GM18519 (cell line): ENCODE results near the gene RABGEF1.
"Not testable (repeated sequence)": the region's sequence is repeated elsewhere in the genome, so short reads cannot be mapped to it uniquely, and the experiment has no call there.

Source experiments
- ATAC-seq: cut with Tn5 transposase; IDR thresholded peaks from one replicate; pipeline ENCODE4 v1.9.1; 2021; ENCODE audit warnings: mild to moderate bottlenecking, moderate library complexity; ENCODE audit not compliant: unreplicated experiment, low FRiP score

RABGEF1 gene

GRCh38 chr7:66740302-66740979 is at the start of gene RABGEF1:
TSS of gene RABGEF1 (plus strand) at chr7:66740733. CDS start at chr7:66771900, 31,167 bp downstream.
- peak; percentile 70 for ATAC-seq

GRCh38 chr7:66693331-66693730 is 47.2 kb upstream of the RABGEF1 start:
- no peak for ATAC-seq

GRCh38 chr7:66694286-66694685 is 46.2 kb upstream of the RABGEF1 start:
- ATAC-seq = no peak

- ATAC-seq = not testable (repeated sequence)
Observed at GRCh38 chr7:66695417-66695816, 45.1 kb upstream of the RABGEF1 start.

GRCh38 chr7:66696134-66696533 is 44.4 kb upstream of the RABGEF1 start:
- not testable (repeated sequence) for ATAC-seq

GRCh38 chr7:66696774-66697191 is 43.8 kb upstream of the RABGEF1 start:
- ATAC-seq = no peak

GRCh38 chr7:66697449-66698438 is 42.8 kb upstream of the RABGEF1 start:
- ATAC-seq = no peak

- ATAC-seq = no peak
Observed at GRCh38 chr7:66698652-66699205, 41.8 kb upstream of the RABGEF1 start.

GRCh38 chr7:66699998-66700397 is 40.5 kb upstream of the RABGEF1 start:
- no peak for ATAC-seq

GRCh38 chr7:66700633-66701131 is 39.9 kb upstream of the RABGEF1 start:
- no peak for ATAC-seq

GRCh38 chr7:66707825-66708224 is 32.7 kb upstream of the RABGEF1 start:
- no peak for ATAC-seq

- not testable (repeated sequence) for ATAC-seq
Observed at GRCh38 chr7:66710752-66711151, 29.8 kb upstream of the RABGEF1 start.

GRCh38 chr7:66713687-66714086 is 26.8 kb upstream of the RABGEF1 start:
- ATAC-seq = no peak

- ATAC-seq = not testable (repeated sequence)
Observed at GRCh38 chr7:66716634-66717033, 23.9 kb upstream of the RABGEF1 start.

- ATAC-seq = no peak
Observed at GRCh38 chr7:66720561-66720960, 20.0 kb upstream of the RABGEF1 start.

GRCh38 chr7:66725843-66726242 is 14.7 kb upstream of the RABGEF1 start:
- no peak for ATAC-seq

- no peak for ATAC-seq
Observed at GRCh38 chr7:66727058-66727457, 13.5 kb upstream of the RABGEF1 start.

GRCh38 chr7:66728571-66728970 is 12.0 kb upstream of the RABGEF1 start:
- ATAC-seq = no peak

GRCh38 chr7:66729274-66729673 is 11.3 kb upstream of the RABGEF1 start:
- ATAC-seq = no peak

GRCh38 chr7:66731986-66732385 is 8.5 kb upstream of the RABGEF1 start:
- ATAC-seq = no peak

GRCh38 chr7:66732439-66732838 is 8.1 kb upstream of the RABGEF1 start:
- ATAC-seq = no peak
